Skin epidermis (tissue), 12 donors: ENCODE data around the gene SHOC2.

Source experiments
- H3K27ac ChIP-seq, 21 experiments: fragments of 200-600 bp; sonication (generic) in 11 of 21; one replicate each; pipeline ENCODE4 v1.5.0; 2020; ENCODE audit warnings: mild to moderate bottlenecking in 3 of 21, inconsistent platforms in 2 of 21, moderate library complexity in 2 of 21
- H3K4me3 ChIP-seq, 7 experiments: fragments of 200-600 bp; sonication (generic) in 2 of 7; one replicate each; pipeline ENCODE4 v1.5.0; 2020; ENCODE audit warnings: inconsistent platforms in 2 of 7, mild to moderate bottlenecking in 2 of 7, moderate library complexity in 1 of 7

Gene SHOC2

DNA sequence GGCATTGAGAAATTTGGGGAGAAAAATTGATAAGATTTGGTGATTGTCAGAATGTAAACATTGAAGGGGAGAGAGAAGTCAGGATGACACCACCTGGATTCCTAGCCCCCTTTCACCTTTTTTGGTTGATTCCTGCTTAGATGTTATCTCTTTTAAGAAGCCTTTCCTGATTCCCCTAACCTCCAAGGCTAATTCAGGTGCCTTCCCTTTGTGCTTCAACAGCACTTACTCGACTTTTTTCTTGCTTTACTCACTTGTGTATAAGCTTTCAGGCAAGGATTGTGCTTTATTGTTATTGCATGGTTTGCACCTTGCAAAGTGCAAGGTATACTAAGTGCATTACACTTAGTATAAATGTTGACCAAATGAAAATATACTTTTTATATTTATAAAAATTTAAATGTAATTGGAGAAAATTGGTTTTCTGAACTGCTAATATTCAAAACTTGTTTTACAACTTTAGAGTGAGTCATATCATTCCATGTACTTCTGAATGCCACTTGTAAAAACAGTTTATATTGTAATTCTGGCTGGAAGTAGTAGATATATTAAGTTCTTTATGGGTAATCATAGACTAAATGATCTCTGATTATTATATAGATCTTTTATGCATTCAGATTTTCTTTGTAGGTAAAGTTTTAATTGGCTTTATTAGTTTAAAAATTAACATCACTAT, 13.2 kb downstream of the SHOC2 start:
- Histone ChIP-seq H3K27ac (peak overlapping the region in 1 of 21 experiments; percentile 14), H3K4me3 (no peak overlapping the region)

- H3K27ac ChIP-seq: no peak overlapping the region
- no peak overlapping the region for H3K4me3 ChIP-seq
These were observed 17.4 kb downstream of the SHOC2 start for GRCh38 chr10:110936757-110937156.

GRCh38 chr10:110939419-110939818, 20.0 kb downstream of the SHOC2 start:
- H3K27ac ChIP-seq: no peak overlapping the region
- no peak overlapping the region for H3K4me3 ChIP-seq

DNA sequence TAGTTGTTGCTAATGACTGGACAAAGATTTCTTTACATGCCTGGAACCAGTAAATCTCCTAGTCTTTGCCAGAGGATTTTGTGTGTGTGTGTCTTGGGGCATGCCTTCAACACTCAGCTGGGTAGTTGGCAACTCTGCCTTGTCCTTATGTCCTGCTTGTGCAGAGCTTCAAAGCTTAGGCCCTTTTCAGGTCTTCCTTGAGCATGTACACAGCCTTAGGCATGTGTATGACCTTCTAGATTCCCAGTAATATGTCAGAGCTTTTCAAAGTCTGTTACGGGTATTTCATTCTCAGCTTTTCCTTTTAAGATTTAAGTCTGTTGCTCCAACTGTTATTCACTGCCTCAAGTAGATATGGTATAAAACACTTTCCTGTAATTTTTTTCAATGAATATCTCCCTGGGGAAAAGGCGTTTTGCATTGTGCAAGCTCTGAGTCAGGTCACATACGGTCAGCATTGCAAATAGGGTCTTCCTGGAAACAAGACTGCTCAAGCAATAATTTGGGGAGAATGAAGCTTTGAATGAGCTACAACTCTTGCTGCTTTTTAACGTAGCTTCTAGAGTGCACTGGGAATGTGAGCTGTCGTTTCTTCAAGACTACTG, 25.5 kb downstream of the SHOC2 start:
- H3K27ac ChIP-seq: peak overlapping the region in 4 of 21 experiments; percentile 2 to 50 (median 30)
- no peak overlapping the region for H3K4me3 ChIP-seq

GRCh38 chr10:110946496-110946895, 27.1 kb downstream of the SHOC2 start:
- Histone ChIP-seq H3K4me3 (no peak overlapping the region), H3K27ac (no peak overlapping the region)

GRCh38 chr10:110947061-110947595, 27.7 kb downstream of the SHOC2 start:
- H3K4me3 ChIP-seq: no peak overlapping the region
- no peak overlapping the region for H3K27ac ChIP-seq

DNA sequence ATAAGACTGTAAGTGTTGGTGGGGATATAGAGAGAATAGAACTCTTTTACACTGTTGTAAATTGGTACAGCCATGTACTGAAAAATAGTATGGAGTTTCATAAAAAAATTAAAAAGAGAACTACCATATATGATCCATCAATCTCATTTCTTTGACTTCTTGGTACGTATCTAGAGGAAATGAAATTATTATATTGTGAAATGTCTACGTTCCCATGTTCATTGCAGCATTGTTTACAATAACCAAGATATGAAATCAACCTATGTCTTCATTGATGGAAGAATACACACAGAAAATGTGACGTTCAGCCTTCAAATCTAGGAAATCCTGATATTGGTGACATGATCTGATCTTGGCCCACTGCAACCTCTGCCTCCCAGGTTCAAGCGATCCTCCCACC, 32.0 kb downstream of the SHOC2 start:
- H3K4me3 ChIP-seq: no peak overlapping the region
- no peak overlapping the region for H3K27ac ChIP-seq

DNA sequence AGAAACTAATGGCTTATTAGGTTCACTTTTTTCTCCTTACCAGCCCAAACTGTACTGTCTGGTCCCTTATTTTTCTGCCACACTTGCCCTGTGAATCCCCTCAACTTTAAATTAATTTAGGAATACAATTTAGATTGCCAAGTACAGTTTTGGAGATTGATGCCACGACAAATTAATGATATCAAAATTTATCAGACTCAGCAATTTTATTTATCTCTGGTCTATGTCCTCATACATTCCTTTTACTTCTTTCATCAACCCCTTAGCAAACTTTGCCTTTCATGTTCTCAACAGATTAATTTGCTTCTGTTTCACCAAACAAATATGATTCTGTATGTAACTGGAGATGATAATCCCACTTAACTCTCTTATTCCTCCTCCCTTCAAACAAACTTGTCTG, 38.2 kb downstream of the SHOC2 start:
- H3K4me3 ChIP-seq: no peak overlapping the region

GRCh38 chr10:110959379-110960332, 40.3 kb downstream of the SHOC2 start:
- peak overlapping the region in 1 of 21 experiments; percentile 6 for H3K27ac ChIP-seq
- H3K4me3 ChIP-seq: no peak overlapping the region

More for the DNA sequence above, 38.2 kb downstream of the SHOC2 start:
- H3K27ac ChIP-seq: no peak overlapping the region

DNA sequence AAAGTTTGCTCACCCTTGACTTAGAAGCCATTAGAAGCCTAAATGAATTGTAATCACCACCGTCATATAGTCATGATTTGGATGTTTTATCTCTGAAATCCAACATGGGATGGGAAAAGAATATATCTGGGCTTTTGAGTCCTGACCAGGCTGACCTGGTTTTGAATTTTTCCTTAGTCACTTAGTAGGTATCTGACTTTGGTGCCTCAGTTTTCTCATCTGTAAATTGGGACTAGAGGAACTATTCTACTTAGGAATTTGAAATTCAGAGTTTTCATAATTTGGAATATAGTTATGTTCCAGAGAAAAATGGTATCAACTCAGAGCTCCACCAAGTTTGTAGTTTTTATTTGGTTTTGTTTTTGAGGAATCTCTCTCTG, 40.9 kb downstream of the SHOC2 start:
- H3K27ac ChIP-seq: no peak overlapping the region
- no peak overlapping the region for H3K4me3 ChIP-seq

GRCh38 chr10:110962443-110962842, 43.0 kb downstream of the SHOC2 start:
- Histone ChIP-seq H3K4me3 (no peak overlapping the region), H3K27ac (no peak overlapping the region)

DNA sequence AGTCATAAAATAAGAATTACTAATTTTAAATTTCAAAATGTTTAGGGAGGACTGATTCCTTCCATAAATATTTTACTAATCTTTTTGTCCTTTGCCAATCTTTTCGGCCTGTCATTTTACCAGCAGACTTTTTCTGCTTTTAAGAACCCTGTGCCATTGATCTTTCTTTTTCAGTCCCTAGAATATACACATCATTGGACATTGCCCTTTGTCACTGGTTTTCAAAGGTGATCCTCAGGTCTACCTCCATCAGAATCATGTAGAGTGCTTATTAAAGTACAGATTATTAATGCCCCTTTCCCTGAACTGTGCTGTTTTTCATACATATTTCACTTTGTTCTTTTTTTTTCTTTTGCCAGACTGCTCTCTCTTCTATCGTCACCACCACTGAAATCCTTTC, 43.8 kb downstream of the SHOC2 start:
- Histone ChIP-seq H3K27ac (no peak overlapping the region), H3K4me3 (no peak overlapping the region)

- Histone ChIP-seq H3K27ac (no peak overlapping the region), H3K4me3 (no peak overlapping the region)
These were observed 45.3 kb downstream of the SHOC2 start for GRCh38 chr10:110964681-110965080.

DNA sequence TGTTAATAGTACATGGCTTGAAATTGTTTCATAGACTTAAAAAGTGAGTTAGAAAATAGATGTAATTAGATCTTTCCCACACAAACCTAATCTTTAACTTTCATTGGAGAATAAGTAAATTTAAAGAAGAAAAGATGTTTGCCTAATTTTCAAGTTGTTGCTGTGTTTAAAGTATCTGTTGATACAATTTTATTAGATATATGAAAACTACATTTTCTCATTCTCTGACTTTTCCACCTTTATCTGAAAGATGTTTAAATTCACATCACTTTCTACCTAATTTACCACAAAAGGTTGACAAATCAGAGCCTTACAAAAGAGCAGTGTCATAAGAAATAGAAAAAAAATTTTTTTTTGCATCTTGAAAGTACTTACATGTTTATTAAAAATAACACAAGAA, 45.8 kb downstream of the SHOC2 start:
- no peak overlapping the region for H3K27ac ChIP-seq
- H3K4me3 ChIP-seq: no peak overlapping the region

GRCh38 chr10:110966146-110966545, 46.7 kb downstream of the SHOC2 start:
- H3K4me3 ChIP-seq: no peak overlapping the region
- H3K27ac ChIP-seq: no peak overlapping the region

DNA sequence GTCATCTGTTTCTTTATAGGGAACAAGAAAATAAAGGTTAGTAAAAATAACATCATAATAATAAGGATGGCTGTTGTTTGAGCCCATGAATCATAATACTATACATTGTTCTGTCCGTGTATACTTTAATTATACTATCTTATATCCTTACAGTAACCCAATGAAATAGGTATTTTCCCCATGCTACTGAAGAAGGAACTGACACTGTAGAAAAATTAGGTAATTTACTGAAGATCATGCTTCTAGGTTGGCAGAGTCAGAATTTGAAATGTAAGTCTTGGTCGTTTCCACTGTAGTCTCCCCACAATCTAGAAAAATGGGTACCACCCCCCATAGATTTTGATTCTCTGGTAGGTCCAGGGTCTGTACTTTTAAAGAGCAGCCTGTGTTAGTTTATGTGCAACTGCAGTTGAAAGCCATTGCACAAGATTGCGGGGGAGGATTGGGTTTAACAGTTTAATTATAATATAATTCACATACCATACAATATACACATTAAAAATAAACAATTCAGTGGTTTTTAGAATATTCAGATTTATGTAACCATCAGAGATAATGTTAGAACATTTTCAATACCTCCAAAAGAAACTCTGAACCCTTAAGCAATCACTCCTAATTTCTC, 47.7 kb downstream of the SHOC2 start:
- Histone ChIP-seq H3K27ac (no peak overlapping the region), H3K4me3 (no peak overlapping the region)

DNA sequence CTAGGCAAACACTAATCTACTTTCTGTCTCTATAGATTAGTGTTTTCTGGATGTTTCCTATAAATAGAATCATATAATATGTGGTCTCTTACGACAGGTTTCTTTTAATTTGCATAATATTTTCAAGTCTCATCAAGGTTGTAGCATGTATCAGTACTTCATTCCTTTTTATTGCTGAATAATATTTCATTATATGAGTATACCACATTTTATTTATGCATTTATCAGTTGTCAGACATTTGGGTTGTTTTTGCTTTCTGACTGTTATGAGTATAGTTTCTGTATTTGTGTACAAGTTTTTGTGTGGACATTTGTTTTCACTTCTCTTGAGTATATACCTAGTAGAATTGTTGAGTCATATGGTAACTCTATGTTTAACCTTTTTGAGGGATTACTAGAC, 48.2 kb downstream of the SHOC2 start:
- Histone ChIP-seq H3K27ac (no peak overlapping the region), H3K4me3 (no peak overlapping the region)

DNA sequence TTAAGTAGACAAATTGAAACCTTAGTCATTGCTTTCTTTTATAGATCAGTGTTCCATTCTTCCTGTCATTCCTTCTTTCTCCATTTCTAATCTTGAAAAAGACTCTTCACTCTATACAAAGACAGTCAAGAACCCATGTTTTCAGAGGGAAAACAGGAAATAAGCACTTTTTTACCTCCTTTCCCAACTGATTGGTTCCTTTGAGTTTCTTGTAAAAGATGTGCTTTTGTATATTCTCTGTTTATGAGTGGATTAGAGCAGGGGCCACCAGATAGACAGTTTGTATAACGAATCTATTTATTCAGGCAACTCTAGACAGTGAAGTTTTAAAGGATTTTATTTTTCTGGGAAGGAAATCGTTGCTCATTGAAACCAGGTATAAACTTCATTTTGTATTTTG, 49.8 kb downstream of the SHOC2 start:
- H3K27ac ChIP-seq: no peak overlapping the region
- H3K4me3 ChIP-seq: no peak overlapping the region

GRCh38 chr10:110971638-110972037, 52.2 kb downstream of the SHOC2 start:
- H3K4me3 ChIP-seq: no peak overlapping the region
- H3K27ac ChIP-seq: no peak overlapping the region
